A549 (cell line): Measurements from ENCODE around the gene CEMIP2. TPM values are rescaled to one million over a fixed set of nuclear protein-coding genes. Genes with fewer than 3 reads are reported as not detected.

Experiments used
- ATAC-seq, 2 experiments: fragments of 200-7000 bp in 1 of 2; fragments of >200 bp in 1 of 2; cut with Nextera tagmentation in 1 of 2; cut with Tn5 transposase in 1 of 2; 3 replicates each; pipeline versions ENCODE4 v1.8.0 to v1.9.1; 2018 to 2020; ENCODE audit warnings: mild to moderate bottlenecking in 1 of 2, moderate library complexity in 1 of 2
- CTCF ChIA-PET: fragments of 300-600 bp; sonication (Branson Sonifier 250); formaldehyde crosslinking; extraction: SDS; loops from one replicate; lab custom pipeline; 2021; ENCODE audit warnings: antibody characterized with exemption, inconsistent platforms; lab: Yijun Ruan, JAX
- POLR2A ChIA-PET: fragments of 350-600 bp; formaldehyde crosslinking; extraction: SDS; loops from one replicate; lab custom pipeline; 2021; ENCODE audit warnings: antibody characterized with exemption, inconsistent platforms; lab: Yijun Ruan, JAX
- DNase-seq, 2 experiments: peaks; one replicate each; pipeline versions ENCODE4 v3.0.0 to v3.0.0-alpha.2; 2011 to 2016; ENCODE audit warnings: low read depth in 1 of 2, low spot score in 1 of 2
- FAIRE-seq: peaks from 2 replicates; lab custom pipeline; 2011; peaks lifted over from hg19 to GRCh38; lab: Jason Lieb, UNC
- H3K27ac ChIP-seq, 2 experiments: fragments of >200 bp; sonication (Bioruptor Twin); formaldehyde crosslinking; 3 replicates each; pipeline ENCODE4 v1.5.1; 2016 to 2017
- H3K4me1 ChIP-seq: fragments of >200 bp; sonication (Bioruptor Twin); formaldehyde crosslinking; 3 replicates; pipeline ENCODE4 v1.6.1; 2016
- H3K4me2 ChIP-seq: fragments of >200 bp; sonication (Bioruptor Twin); formaldehyde crosslinking; 3 replicates; pipeline ENCODE4 v1.6.1; 2016
- H3K4me3 ChIP-seq: fragments of >200 bp; sonication (Bioruptor Twin); formaldehyde crosslinking; 3 replicates; pipeline ENCODE4 v1.5.1; 2016
- H3K9me3 ChIP-seq: fragments of >200 bp; sonication (Bioruptor Twin); formaldehyde crosslinking; 3 replicates; pipeline ENCODE4 v1.6.1; 2016
- BHLHE40 ChIP-seq: IDR thresholded peaks from 2 replicates; pipeline ENCODE4 v1.6.1; 2012; ENCODE audit warnings: low read depth, low read length, inconsistent platforms
- CBX8 ChIP-seq: fragments of 200-600 bp; sonication (generic); IDR thresholded peaks from 2 replicates; pipeline ENCODE4 v1.6.1; 2016
- CHD4 ChIP-seq: fragments of 200-600 bp; sonication (generic); IDR thresholded peaks from 2 replicates; pipeline ENCODE4 v1.6.1; 2016; ENCODE audit warnings: antibody characterized with exemption, mild to moderate bottlenecking, borderline replicate concordance
- EP300 ChIP-seq, 2 experiments: fragments of >200 bp; sonication (Bioruptor Twin); formaldehyde crosslinking; IDR thresholded peaks; 2 replicates in 1 of 2; 3 replicates in 1 of 2; pipeline ENCODE4 v1.6.1; 2016 to 2017
- FOSB ChIP-seq: fragments of 250-450 bp; sonication (Bioruptor Pico); IDR thresholded peaks from 2 replicates; pipeline ENCODE4 v1.5.0; 2020; ENCODE audit warnings: mild to moderate bottlenecking, moderate library complexity
- HEYL ChIP-seq: fragments of 250-450 bp; sonication (Bioruptor Pico); IDR thresholded peaks from 2 replicates; pipeline ENCODE4 v1.8.0; 2021; ENCODE audit warnings: mild to moderate bottlenecking, moderate library complexity
- HOXA7 ChIP-seq: fragments of 250-450 bp; sonication (Bioruptor Pico); IDR thresholded peaks from 2 replicates; pipeline ENCODE4 v1.5.0; 2020; ENCODE audit warnings: mild to moderate bottlenecking, moderate library complexity
- HOXB13 ChIP-seq: fragments of 250-450 bp; sonication (Bioruptor Pico); IDR thresholded peaks from 2 replicates; pipeline ENCODE4 v1.5.0; 2020; ENCODE audit warnings: low read depth, mild to moderate bottlenecking, moderate library complexity
- HOXB5 ChIP-seq: fragments of 250-450 bp; sonication (Bioruptor Pico); IDR thresholded peaks from 2 replicates; pipeline ENCODE4 v1.5.0; 2020; ENCODE audit warnings: mild to moderate bottlenecking, moderate library complexity
- JUNB ChIP-seq: fragments of >200 bp; sonication (Bioruptor Twin); formaldehyde crosslinking; IDR thresholded peaks from 2 replicates; pipeline ENCODE4 v1.6.1; 2016
- MAFK ChIP-seq: fragments of 450-650 bp; IDR thresholded peaks from 2 replicates; pipeline ENCODE4 v1.6.1; 2014; ENCODE audit not compliant: partially characterized antibody
- RNF2 ChIP-seq: fragments of 200-600 bp; sonication (generic); IDR thresholded peaks from 2 replicates; pipeline ENCODE4 v1.6.1; 2016; ENCODE audit warnings: low read depth, mild to moderate bottlenecking, antibody characterized with exemption, moderate library complexity, borderline replicate concordance
- SMC3 ChIP-seq: fragments of >200 bp; sonication (Bioruptor Twin); formaldehyde crosslinking; IDR thresholded peaks from 3 replicates; pipeline ENCODE4 v1.6.1; 2018; ENCODE audit warnings: inconsistent platforms
- WGBS: methylation state at CpG from one replicate; pipeline ENCODE4 v1.1.6; 2017; ENCODE audit errors: missing lambda C conversion rate; 5-methylcytosine and 5-hydroxymethylcytosine counted together
- polyA plus RNA-seq, 4 experiments: library from polyadenylated mRNA; depleted of rRNA in 3 of 4; stranded (reverse); fragments of >200 nt; fragmentation: RNase III in 1 of 4; extraction: RNeasy Plus Mini Kit Qiagen cat#74134 plus additional on column Dnase treatment in 1 of 4; gene quantifications; 2 replicates in 3 of 4; 3 replicates in 1 of 4; pipeline ENCODE4 v1.2.3, GENCODE V29; 2011 to 2017
- TF ChIP-seq, protein P1 (sequence below): fragments of 200-600 bp; sonication (generic); IDR thresholded peaks from 2 replicates; pipeline ENCODE4 v1.6.1; 2016; ENCODE audit warnings: antibody characterized with exemption, mild to moderate bottlenecking, moderate library complexity
- TF ChIP-seq, protein P2 (sequence below): fragments of 150-350 bp; IDR thresholded peaks from 2 replicates; pipeline ENCODE4 v1.6.1; 2014; ENCODE audit warnings: low read depth, mild to moderate bottlenecking, low read length
- TF ChIP-seq, protein P3 (sequence below): fragments of >200 bp; sonication (Bioruptor Twin); formaldehyde crosslinking; IDR thresholded peaks from 3 replicates; pipeline ENCODE4 v1.5.1; 2016
- TF ChIP-seq, protein P4 (sequence below): fragments of >200 bp; sonication (Bioruptor Twin); formaldehyde crosslinking; IDR thresholded peaks from 2 replicates; pipeline ENCODE4 v1.6.1; 2016
- TF ChIP-seq, protein P5 (sequence below): fragments of 250-450 bp; sonication (Bioruptor Pico); IDR thresholded peaks from 2 replicates; pipeline ENCODE4 v1.5.0; 2020; ENCODE audit warnings: low read depth, mild to moderate bottlenecking, moderate library complexity
- TF ChIP-seq, protein P6 (sequence below): IDR thresholded peaks from 2 replicates; pipeline ENCODE4 v1.6.1; 2012; ENCODE audit warnings: low read depth, borderline replicate concordance
- TF ChIP-seq, protein P7 (sequence below): IDR thresholded peaks from 2 replicates; pipeline ENCODE4 v1.6.1; 2012
- TF ChIP-seq, protein P8 (sequence below): fragments of >200 bp; sonication (Bioruptor Twin); formaldehyde crosslinking; IDR thresholded peaks from 3 replicates; pipeline ENCODE4 v1.6.1; 2016

The CEMIP2 gene
- polyA plus RNA-seq, 2 of the 4 experiments (the other 2 are of a cell fraction): 146 to 161 TPM

DNA sequence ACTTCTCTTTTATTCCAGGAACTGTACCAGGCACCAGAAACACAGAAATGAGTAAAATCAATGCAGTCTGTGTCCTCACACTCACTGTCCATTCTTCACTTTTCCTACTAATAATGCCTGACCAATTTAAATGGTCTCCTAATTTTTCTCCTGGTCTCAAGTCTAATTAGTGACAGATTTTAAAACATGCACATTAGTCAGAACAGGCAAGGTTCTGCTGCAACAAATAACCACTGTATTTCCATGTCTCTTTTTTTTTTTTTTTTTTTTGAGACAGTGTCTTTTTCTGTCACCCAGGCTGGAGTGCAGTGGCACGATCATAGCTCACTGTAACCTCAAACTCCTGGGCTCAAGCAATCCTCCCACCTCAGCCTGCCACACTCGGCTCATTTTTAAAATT is 99.6 kb downstream of the CEMIP2 start:
- POLR2A ChIA-PET: no interaction called here
- WGBS: 96% methylated on average over 2 of the region's 2 CpGs
- DNase-seq (no peak), FAIRE-seq (no peak), ATAC-seq (no peak)
- H3K9me3 ChIP-seq: no peaks in the 10 kb centered on the region
- H3K4me2 ChIP-seq: no peak overlapping the region
- no peak for TF ChIP-seq CBX8
- TF ChIP-seq, protein P1, sequence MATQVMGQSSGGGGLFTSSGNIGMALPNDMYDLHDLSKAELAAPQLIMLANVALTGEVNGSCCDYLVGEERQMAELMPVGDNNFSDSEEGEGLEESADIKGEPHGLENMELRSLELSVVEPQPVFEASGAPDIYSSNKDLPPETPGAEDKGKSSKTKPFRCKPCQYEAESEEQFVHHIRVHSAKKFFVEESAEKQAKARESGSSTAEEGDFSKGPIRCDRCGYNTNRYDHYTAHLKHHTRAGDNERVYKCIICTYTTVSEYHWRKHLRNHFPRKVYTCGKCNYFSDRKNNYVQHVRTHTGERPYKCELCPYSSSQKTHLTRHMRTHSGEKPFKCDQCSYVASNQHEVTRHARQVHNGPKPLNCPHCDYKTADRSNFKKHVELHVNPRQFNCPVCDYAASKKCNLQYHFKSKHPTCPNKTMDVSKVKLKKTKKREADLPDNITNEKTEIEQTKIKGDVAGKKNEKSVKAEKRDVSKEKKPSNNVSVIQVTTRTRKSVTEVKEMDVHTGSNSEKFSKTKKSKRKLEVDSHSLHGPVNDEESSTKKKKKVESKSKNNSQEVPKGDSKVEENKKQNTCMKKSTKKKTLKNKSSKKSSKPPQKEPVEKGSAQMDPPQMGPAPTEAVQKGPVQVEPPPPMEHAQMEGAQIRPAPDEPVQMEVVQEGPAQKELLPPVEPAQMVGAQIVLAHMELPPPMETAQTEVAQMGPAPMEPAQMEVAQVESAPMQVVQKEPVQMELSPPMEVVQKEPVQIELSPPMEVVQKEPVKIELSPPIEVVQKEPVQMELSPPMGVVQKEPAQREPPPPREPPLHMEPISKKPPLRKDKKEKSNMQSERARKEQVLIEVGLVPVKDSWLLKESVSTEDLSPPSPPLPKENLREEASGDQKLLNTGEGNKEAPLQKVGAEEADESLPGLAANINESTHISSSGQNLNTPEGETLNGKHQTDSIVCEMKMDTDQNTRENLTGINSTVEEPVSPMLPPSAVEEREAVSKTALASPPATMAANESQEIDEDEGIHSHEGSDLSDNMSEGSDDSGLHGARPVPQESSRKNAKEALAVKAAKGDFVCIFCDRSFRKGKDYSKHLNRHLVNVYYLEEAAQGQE: no peak
- no peak for TF ChIP-seq SMC3
- TF ChIP-seq, protein P2, sequence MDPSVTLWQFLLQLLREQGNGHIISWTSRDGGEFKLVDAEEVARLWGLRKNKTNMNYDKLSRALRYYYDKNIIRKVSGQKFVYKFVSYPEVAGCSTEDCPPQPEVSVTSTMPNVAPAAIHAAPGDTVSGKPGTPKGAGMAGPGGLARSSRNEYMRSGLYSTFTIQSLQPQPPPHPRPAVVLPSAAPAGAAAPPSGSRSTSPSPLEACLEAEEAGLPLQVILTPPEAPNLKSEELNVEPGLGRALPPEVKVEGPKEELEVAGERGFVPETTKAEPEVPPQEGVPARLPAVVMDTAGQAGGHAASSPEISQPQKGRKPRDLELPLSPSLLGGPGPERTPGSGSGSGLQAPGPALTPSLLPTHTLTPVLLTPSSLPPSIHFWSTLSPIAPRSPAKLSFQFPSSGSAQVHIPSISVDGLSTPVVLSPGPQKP: no peak
- TF ChIP-seq HOXB5 (CRISPR knock-in tag): no peak
- TF ChIP-seq FOSB (CRISPR knock-in tag): no peak
- no peak for TF ChIP-seq JUNB
- TF ChIP-seq HOXB13 (CRISPR knock-in tag): no peak
- TF ChIP-seq HEYL (CRISPR knock-in tag): no peak
- TF ChIP-seq, protein P3, sequence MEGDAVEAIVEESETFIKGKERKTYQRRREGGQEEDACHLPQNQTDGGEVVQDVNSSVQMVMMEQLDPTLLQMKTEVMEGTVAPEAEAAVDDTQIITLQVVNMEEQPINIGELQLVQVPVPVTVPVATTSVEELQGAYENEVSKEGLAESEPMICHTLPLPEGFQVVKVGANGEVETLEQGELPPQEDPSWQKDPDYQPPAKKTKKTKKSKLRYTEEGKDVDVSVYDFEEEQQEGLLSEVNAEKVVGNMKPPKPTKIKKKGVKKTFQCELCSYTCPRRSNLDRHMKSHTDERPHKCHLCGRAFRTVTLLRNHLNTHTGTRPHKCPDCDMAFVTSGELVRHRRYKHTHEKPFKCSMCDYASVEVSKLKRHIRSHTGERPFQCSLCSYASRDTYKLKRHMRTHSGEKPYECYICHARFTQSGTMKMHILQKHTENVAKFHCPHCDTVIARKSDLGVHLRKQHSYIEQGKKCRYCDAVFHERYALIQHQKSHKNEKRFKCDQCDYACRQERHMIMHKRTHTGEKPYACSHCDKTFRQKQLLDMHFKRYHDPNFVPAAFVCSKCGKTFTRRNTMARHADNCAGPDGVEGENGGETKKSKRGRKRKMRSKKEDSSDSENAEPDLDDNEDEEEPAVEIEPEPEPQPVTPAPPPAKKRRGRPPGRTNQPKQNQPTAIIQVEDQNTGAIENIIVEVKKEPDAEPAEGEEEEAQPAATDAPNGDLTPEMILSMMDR: no peak
- TF ChIP-seq RNF2: no peak
- H3K4me3 ChIP-seq: no peak overlapping the region
- no peak overlapping the region for H3K27ac ChIP-seq
- CTCF ChIA-PET: no interaction called here
- peaks cover 17% of the 10 kb centered on the region for H3K4me1 ChIP-seq

DNA sequence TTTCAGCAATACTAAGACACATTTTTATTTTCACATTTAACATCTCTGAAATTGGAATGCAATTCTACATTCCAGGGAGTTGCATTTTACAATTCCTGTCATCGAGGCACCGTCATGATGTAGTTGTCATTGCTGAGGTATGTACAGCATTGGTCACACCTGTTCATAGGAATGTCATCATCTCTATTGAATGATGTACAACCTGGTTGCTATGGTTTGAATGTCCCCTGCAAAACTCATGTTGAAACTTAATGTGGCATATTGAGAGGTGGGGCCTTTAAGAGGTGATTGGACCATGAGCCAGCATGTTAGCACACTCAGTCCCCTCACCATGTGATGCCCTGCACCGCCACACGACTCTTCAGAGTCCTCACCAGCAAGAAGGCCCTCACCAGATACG is 103.1 kb downstream of the CEMIP2 start:
- CTCF ChIA-PET: no interaction called here
- Histone ChIP-seq H3K4me1 (peaks cover 37% of the 10 kb centered on the region), H3K9me3 (no peaks in the 10 kb centered on the region), H3K4me3 (no peak overlapping the region), H3K27ac (no peak overlapping the region)
- no peak for DNase-seq
- POLR2A ChIA-PET: no interaction called here
- TF ChIP-seq MAFK (no peak), BHLHE40 (no peak), EP300 (IDR thresholded peaks at IDR 0.05) (no peak), CHD4 (no peak), JUNB (no peak), HOXB5 (CRISPR knock-in tag) (no peak), HOXA7 (CRISPR knock-in tag) (no peak)
- TF ChIP-seq, protein P4, sequence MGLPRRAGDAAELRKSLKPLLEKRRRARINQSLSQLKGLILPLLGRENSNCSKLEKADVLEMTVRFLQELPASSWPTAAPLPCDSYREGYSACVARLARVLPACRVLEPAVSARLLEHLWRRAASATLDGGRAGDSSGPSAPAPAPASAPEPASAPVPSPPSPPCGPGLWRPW: no peak
- TF ChIP-seq, protein P5, sequence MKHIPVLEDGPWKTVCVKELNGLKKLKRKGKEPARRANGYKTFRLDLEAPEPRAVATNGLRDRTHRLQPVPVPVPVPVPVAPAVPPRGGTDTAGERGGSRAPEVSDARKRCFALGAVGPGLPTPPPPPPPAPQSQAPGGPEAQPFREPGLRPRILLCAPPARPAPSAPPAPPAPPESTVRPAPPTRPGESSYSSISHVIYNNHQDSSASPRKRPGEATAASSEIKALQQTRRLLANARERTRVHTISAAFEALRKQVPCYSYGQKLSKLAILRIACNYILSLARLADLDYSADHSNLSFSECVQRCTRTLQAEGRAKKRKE (CRISPR knock-in tag): no peak
- TF ChIP-seq, protein P6, sequence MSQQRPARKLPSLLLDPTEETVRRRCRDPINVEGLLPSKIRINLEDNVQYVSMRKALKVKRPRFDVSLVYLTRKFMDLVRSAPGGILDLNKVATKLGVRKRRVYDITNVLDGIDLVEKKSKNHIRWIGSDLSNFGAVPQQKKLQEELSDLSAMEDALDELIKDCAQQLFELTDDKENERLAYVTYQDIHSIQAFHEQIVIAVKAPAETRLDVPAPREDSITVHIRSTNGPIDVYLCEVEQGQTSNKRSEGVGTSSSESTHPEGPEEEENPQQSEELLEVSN: no peak
- TF ChIP-seq, protein P7, sequence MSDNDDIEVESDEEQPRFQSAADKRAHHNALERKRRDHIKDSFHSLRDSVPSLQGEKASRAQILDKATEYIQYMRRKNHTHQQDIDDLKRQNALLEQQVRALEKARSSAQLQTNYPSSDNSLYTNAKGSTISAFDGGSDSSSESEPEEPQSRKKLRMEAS: no peak
- TF ChIP-seq, protein P8, sequence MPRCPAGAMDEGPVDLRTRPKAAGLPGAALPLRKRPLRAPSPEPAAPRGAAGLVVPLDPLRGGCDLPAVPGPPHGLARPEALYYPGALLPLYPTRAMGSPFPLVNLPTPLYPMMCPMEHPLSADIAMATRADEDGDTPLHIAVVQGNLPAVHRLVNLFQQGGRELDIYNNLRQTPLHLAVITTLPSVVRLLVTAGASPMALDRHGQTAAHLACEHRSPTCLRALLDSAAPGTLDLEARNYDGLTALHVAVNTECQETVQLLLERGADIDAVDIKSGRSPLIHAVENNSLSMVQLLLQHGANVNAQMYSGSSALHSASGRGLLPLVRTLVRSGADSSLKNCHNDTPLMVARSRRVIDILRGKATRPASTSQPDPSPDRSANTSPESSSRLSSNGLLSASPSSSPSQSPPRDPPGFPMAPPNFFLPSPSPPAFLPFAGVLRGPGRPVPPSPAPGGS: no peak
- TF ChIP-seq, all 56 proteins: peak for 0
- 82% methylated on average over 5 of the region's 5 CpGs for WGBS
- ATAC-seq: no peak
- H3K4me2 ChIP-seq: no peak overlapping the region
- FAIRE-seq: no peak
